ENCODE measurements around the gene LMLN.

DNA sequence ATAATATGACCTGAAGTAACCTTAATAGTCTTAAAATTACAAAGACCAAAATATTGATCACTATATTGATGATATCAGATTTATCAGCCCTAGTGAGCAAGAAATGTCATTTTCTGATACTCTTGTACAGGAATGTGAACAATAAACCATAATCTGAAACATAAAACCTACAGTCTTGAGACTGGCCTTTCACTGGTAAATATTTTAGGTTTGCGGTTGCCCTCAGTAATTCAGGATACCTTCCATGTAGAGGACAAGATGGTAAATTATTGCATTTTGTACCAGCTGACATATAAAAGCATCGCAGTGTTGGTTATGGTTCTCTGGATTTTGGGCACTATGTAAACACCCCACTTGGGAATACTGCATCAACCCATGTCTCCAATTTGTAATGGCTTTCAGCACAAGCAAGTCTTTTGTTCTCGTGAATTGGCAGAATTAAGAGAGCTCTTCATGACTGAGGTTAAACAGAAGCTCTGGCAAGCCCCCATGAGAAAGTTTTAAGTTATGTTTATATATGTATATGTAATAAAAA lies 128.5 kb downstream of the LMLN start:
- TF ChIP-seq, protein P1, sequence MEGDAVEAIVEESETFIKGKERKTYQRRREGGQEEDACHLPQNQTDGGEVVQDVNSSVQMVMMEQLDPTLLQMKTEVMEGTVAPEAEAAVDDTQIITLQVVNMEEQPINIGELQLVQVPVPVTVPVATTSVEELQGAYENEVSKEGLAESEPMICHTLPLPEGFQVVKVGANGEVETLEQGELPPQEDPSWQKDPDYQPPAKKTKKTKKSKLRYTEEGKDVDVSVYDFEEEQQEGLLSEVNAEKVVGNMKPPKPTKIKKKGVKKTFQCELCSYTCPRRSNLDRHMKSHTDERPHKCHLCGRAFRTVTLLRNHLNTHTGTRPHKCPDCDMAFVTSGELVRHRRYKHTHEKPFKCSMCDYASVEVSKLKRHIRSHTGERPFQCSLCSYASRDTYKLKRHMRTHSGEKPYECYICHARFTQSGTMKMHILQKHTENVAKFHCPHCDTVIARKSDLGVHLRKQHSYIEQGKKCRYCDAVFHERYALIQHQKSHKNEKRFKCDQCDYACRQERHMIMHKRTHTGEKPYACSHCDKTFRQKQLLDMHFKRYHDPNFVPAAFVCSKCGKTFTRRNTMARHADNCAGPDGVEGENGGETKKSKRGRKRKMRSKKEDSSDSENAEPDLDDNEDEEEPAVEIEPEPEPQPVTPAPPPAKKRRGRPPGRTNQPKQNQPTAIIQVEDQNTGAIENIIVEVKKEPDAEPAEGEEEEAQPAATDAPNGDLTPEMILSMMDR (optimal IDR thresholded peaks at IDR 0.05 in 1 of 3, IDR thresholded peaks at IDR 0.05 in 1 of 3, conservative IDR thresholded peaks at IDR 0.05 in 1 of 3; ENCODE audit: extremely low read depth in 1 of 3, insufficient read depth in 2 of 3, low read length in 3 of 3): no peak
- no peak for TF ChIP-seq EZH2 (IDR thresholded peaks at IDR 0.05; ENCODE audit: low read length)

Measured in keratinocyte (primary cell).